IMR-90 (cell line): ENCODE results near the gene ZXDC. TPM values are rescaled to one million over a fixed set of nuclear protein-coding genes. Genes with fewer than 3 reads are reported as not detected.

ENCODE experiments used
- ATAC-seq: fragments of 200-7000 bp; cut with Tn5 transposase; 2 replicates; pipeline ENCODE4 v1.9.1; 2020; ENCODE audit warnings: low read depth, mild to moderate bottlenecking, moderate library complexity
- BruUV-seq: library from RNA; stranded (reverse); fragments of 400-500 nt; replicated peaks from 2 replicates; lab custom pipeline; 2021; lab: Mats Ljungman, UMichigan
- CTCF ChIA-PET: fragments of 300-600 bp; formaldehyde crosslinking; extraction: SDS; loops from one replicate; lab custom pipeline; 2021; ENCODE audit warnings: antibody characterized with exemption; lab: Yijun Ruan, JAX
- POLR2A ChIA-PET: fragments of 300-600 bp; sonication (Branson Sonifier 250); formaldehyde crosslinking; loops from one replicate; lab custom pipeline; 2022; ENCODE audit warnings: antibody characterized with exemption; ENCODE audit not compliant: unreplicated experiment; lab: Charles Lee
- DNase-seq: peaks from one replicate; pipeline ENCODE4 v3.0.0; 2013
- H2AFZ ChIP-seq: replicated peaks from 2 replicates; pipeline ENCODE3; 2013; ENCODE audit warnings: low read length, mild to moderate bottlenecking; ENCODE audit not compliant: poor library complexity
- H2AK5ac ChIP-seq: 2 replicates; pipeline ENCODE4 v1.6.1; 2013; ENCODE audit warnings: low read depth, low read length, inconsistent platforms
- H2AK9ac ChIP-seq: replicated peaks from 2 replicates; pipeline ENCODE3; 2013; ENCODE audit warnings: mild to moderate bottlenecking, low read depth, low read length, moderate library complexity; ENCODE audit not compliant: poor library complexity
- H2BK120ac ChIP-seq: 2 replicates; pipeline ENCODE4 v1.6.1; 2013; ENCODE audit warnings: low read depth, low read length, inconsistent platforms
- H2BK15ac ChIP-seq: 3 replicates; pipeline ENCODE4 v1.6.1; 2013; ENCODE audit warnings: low read depth, low read length, inconsistent platforms
- H2BK20ac ChIP-seq: 2 replicates; pipeline ENCODE4 v1.6.1; 2013; ENCODE audit warnings: low read depth, mild to moderate bottlenecking, inconsistent platforms, low read length, moderate library complexity
- H2BK5ac ChIP-seq: 2 replicates; pipeline ENCODE4 v1.6.1; 2013; ENCODE audit warnings: mild to moderate bottlenecking, low read depth, low read length, inconsistent platforms; ENCODE audit not compliant: poor library complexity, severe bottlenecking
- H3K14ac ChIP-seq: replicated peaks from 2 replicates; pipeline ENCODE4 v1.6.1; 2013; ENCODE audit warnings: low read depth, low read length, inconsistent platforms
- H3K18ac ChIP-seq: 2 replicates; pipeline ENCODE4 v1.6.1; 2013; ENCODE audit warnings: low read depth, low read length, control low read depth
- H3K23ac ChIP-seq: 2 replicates; pipeline ENCODE4 v1.6.1; 2013; ENCODE audit warnings: low read depth, low read length, inconsistent platforms
- H3K27ac ChIP-seq: 2 replicates; pipeline ENCODE4 v1.5.1; 2013; ENCODE audit warnings: mild to moderate bottlenecking, control low read depth, low read length; ENCODE audit not compliant: insufficient read depth
- H3K27me3 ChIP-seq: 2 replicates; pipeline ENCODE4 v1.6.1; 2013; ENCODE audit warnings: low read length; ENCODE audit not compliant: control insufficient read depth, insufficient read depth
- H3K36me3 ChIP-seq: 2 replicates; pipeline ENCODE4 v1.6.1; 2013; ENCODE audit warnings: low read length, mixed read lengths; ENCODE audit not compliant: control insufficient read depth, insufficient read depth
- H3K4ac ChIP-seq: 2 replicates; pipeline ENCODE4 v1.6.1; 2013; ENCODE audit warnings: low read depth, low read length, inconsistent platforms
- H3K4me1 ChIP-seq: 2 replicates; pipeline ENCODE4 v1.6.1; 2013; ENCODE audit warnings: low read length, mixed read lengths; ENCODE audit not compliant: control insufficient read depth, insufficient read depth
- H3K4me2 ChIP-seq: 2 replicates; pipeline ENCODE4 v1.6.1; 2013; ENCODE audit warnings: low read depth, mild to moderate bottlenecking, control low read depth, low read length, moderate library complexity
- H3K4me3 ChIP-seq: 2 replicates; pipeline ENCODE4 v1.5.1; 2013; ENCODE audit warnings: low read depth, mild to moderate bottlenecking, control low read depth, low read length, moderate library complexity; ENCODE audit not compliant: insufficient read depth
- H3K56ac ChIP-seq: 2 replicates; pipeline ENCODE4 v1.6.1; 2013; ENCODE audit warnings: low read length, inconsistent platforms; ENCODE audit not compliant: insufficient read depth; ENCODE audit errors: extremely low read depth
- H3K79me1 ChIP-seq, 2 experiments: 2 replicates each; pipeline ENCODE4 v1.6.1; 2013; ENCODE audit warnings: low read length in 2 of 2, inconsistent platforms in 1 of 2, low read depth in 1 of 2
- H3K9ac ChIP-seq: 2 replicates; pipeline ENCODE4 v1.6.1; 2013; ENCODE audit warnings: low read depth, low read length, control low read depth
- H3K9me1 ChIP-seq: 2 replicates; pipeline ENCODE4 v1.6.1; 2013; ENCODE audit warnings: low read length, inconsistent platforms; ENCODE audit not compliant: insufficient read depth
- H3K9me3 ChIP-seq: 2 replicates; pipeline ENCODE4 v1.6.1; 2013; ENCODE audit warnings: low read length; ENCODE audit not compliant: control insufficient read depth, insufficient read depth
- H4K20me1 ChIP-seq: 2 replicates; pipeline ENCODE4 v1.6.1; 2013; ENCODE audit warnings: low read length, inconsistent platforms; ENCODE audit not compliant: insufficient read depth
- H4K5ac ChIP-seq: 2 replicates; pipeline ENCODE4 v1.6.1; 2013; ENCODE audit warnings: mild to moderate bottlenecking, low read depth, low read length, control low read depth
- H4K8ac ChIP-seq, 2 experiments: 2 replicates each; pipeline ENCODE4 v1.6.1; 2013; ENCODE audit warnings: low read depth in 2 of 2, low read length in 2 of 2, control low read depth in 1 of 2, inconsistent platforms in 1 of 2
- H4K91ac ChIP-seq: 2 replicates; pipeline ENCODE4 v1.6.1; 2013; ENCODE audit warnings: low read depth, low read length, inconsistent platforms; ENCODE audit not compliant: insufficient read depth
- BHLHE40 ChIP-seq: fragments of 150-350 bp; IDR thresholded peaks from 2 replicates; pipeline ENCODE4 v1.6.1; 2016; ENCODE audit warnings: mild to moderate bottlenecking, low read depth, low read length
- CEBPB ChIP-seq: IDR thresholded peaks from 2 replicates; pipeline ENCODE4 v1.6.1; 2012; ENCODE audit warnings: low read depth, low read length, improper control_type of control experiment
- CHD1 ChIP-seq: IDR thresholded peaks from 2 replicates; pipeline ENCODE4 v1.6.1; 2012; ENCODE audit warnings: low read depth, low read length, improper control_type of control experiment
- CTCF ChIP-seq: conservative IDR thresholded peaks from 2 replicates; pipeline ENCODE4 v1.5.1; 2012; ENCODE audit warnings: mild to moderate bottlenecking, low read depth, low read length, improper control_type of control experiment
- ELK1 ChIP-seq: fragments of 150-350 bp; IDR thresholded peaks from 2 replicates; pipeline ENCODE4 v1.6.1; 2016; ENCODE audit warnings: low read depth, mild to moderate bottlenecking, low read length, moderate library complexity, borderline replicate concordance
- FOS ChIP-seq: fragments of 150-350 bp; IDR thresholded peaks from 2 replicates; pipeline ENCODE4 v1.6.1; 2016; ENCODE audit warnings: low read depth, low read length
- MAFK ChIP-seq: IDR thresholded peaks from 2 replicates; pipeline ENCODE4 v1.6.1; 2012; ENCODE audit warnings: low read depth, low read length, improper control_type of control experiment
- MAZ ChIP-seq: IDR thresholded peaks from 2 replicates; pipeline ENCODE4 v1.6.1; 2012; ENCODE audit warnings: low read depth, mild to moderate bottlenecking, low read length, improper control_type of control experiment, moderate library complexity, borderline replicate concordance
- MXI1 ChIP-seq: IDR thresholded peaks from 2 replicates; pipeline ENCODE4 v1.6.1; 2012; ENCODE audit warnings: low read depth, mild to moderate bottlenecking, low read length, moderate library complexity, borderline replicate concordance
- NFE2L2 ChIP-seq: fragments of 150-350 bp; IDR thresholded peaks from 2 replicates; pipeline ENCODE4 v1.6.1; 2016; ENCODE audit warnings: low read depth, mild to moderate bottlenecking, low read length
- POLR2A ChIP-seq: IDR thresholded peaks from 2 replicates; pipeline ENCODE4 v1.6.1; 2012; ENCODE audit warnings: mild to moderate bottlenecking, low read depth, low read length
- RAD21 ChIP-seq: IDR thresholded peaks from 2 replicates; pipeline ENCODE4 v1.6.1; 2012; ENCODE audit warnings: low read length, improper control_type of control experiment
- RCOR1 ChIP-seq: IDR thresholded peaks from 2 replicates; pipeline ENCODE4 v1.6.1; 2012; ENCODE audit warnings: mild to moderate bottlenecking, low read length, improper control_type of control experiment; ENCODE audit not compliant: insufficient replicate concordance
- RFX5 ChIP-seq: IDR thresholded peaks from 2 replicates; pipeline ENCODE4 v1.8.0; 2012; ENCODE audit warnings: low read depth, mild to moderate bottlenecking, low read length, moderate library complexity
- USF2 ChIP-seq: fragments of 150-350 bp; IDR thresholded peaks from 2 replicates; pipeline ENCODE4 v1.6.1; 2017; ENCODE audit warnings: mild to moderate bottlenecking, antibody characterized with exemption, low read length, low read depth
- WGBS, 2 experiments: methylation state at CpG; one replicate each; pipeline versions ENCODE4 v1.1.5 to v1.1.7; 2013; ENCODE audit warnings: missing lambda C conversion rate in 2 of 2; ENCODE audit not compliant: insufficient read length in 1 of 2; ENCODE audit errors: extremely low coverage in 2 of 2; 5-methylcytosine and 5-hydroxymethylcytosine counted together
- dilution Hi-C: fragments of 300-500 bp; cut with HindIII; formaldehyde crosslinking; loops from one replicate; pipeline ENCODE4 v1.14.3; 2018; ENCODE audit warnings: low sequenced_read_pairs; ENCODE audit not compliant: unreplicated experiment
- in situ Hi-C: fragments of 300-500 bp; cut with MboI; formaldehyde crosslinking; loops from 3 replicates; pipeline ENCODE4 v1.14.3; 2019; ENCODE audit warnings: low sequenced_read_pairs, inconsistent platforms, mixed read lengths
- intact Hi-C: fragments of 100-400 bp; cut with micrococcal nuclease; formaldehyde crosslinking; loops from 2 replicates; pipeline ENCODE4 v1.10.0; 2022
- polyA plus RNA-seq, 3 experiments: library from polyadenylated mRNA; depleted of rRNA; stranded (reverse); fragments of >200 nt; gene quantifications; 2 replicates each; pipeline ENCODE4 v1.2.3, GENCODE V29; 2012; ENCODE audit warnings: low replicate concordance in 1 of 3
- total RNA-seq: library from RNA; depleted of rRNA; stranded (reverse); fragments of >200 nt; gene quantifications from 2 replicates; pipeline ENCODE4 v1.2.3, GENCODE V29; 2012

The ZXDC gene
- total and polyA plus RNA-seq, 2 of the 4 experiments (the other 2 are of a cell fraction), result 11.5 to 14.3 TPM

- Histone ChIP-seq H3K36me3 (no peaks in the 10 kb centered on the region), H3K4me2 (no peak overlapping the region), H3K27ac (no peak overlapping the region), H3K27me3 (peaks cover 16% of the 10 kb centered on the region), H3K4me1 (no peaks in the 10 kb centered on the region; the same call in 1 of the 2 replicates), H2AFZ (no peak overlapping the region), H4K20me1 (no peaks in the 10 kb centered on the region), H4K91ac (no peak overlapping the region), H3K9me1 (no peaks in the 10 kb centered on the region), H2BK120ac (no peak overlapping the region), H2AK5ac (no peak overlapping the region), H3K56ac (no peak overlapping the region), H4K5ac (no peak overlapping the region), H2BK5ac (no peak overlapping the region), H3K4ac (no peak overlapping the region), H2AK9ac (no peak overlapping the region), H2BK15ac (no peak overlapping the region), H3K9ac (no peak overlapping the region), H3K23ac (no peak overlapping the region), H4K8ac (no peak overlapping the region), H3K79me1 (no peaks in the 10 kb centered on the region), H3K14ac (no peak overlapping the region), H3K9me3 (no peaks in the 10 kb centered on the region), H3K18ac (no peak overlapping the region), H3K4me3 (no peak overlapping the region), H2BK20ac (no peak overlapping the region)
- intact Hi-C loops (no loop called here), dilution Hi-C loops (no loop called here), in situ Hi-C loops (no loop called here)
- BruUV-seq, result no TSS peak
- DNase-seq, result no peak
- ChIA-PET POLR2A (no interaction called here), CTCF (no interaction called here)
- ATAC-seq, result no peak
- 78% methylated on average over 7 of the region's 22 CpGs; no CpG with 5 or more reads in 1 of the 2 experiments for WGBS, 2 experiments
- TF ChIP-seq CTCF, result no peak
- TF ChIP-seq RAD21, result no peak
- no peak for TF ChIP-seq POLR2A
- no peak for TF ChIP-seq CHD1
- no peak for TF ChIP-seq USF2
- TF ChIP-seq MXI1, result no peak
- TF ChIP-seq BHLHE40, result no peak
- TF ChIP-seq MAFK, result no peak
- TF ChIP-seq RFX5, result no peak
- no peak for TF ChIP-seq MAZ
- TF ChIP-seq FOS, result no peak
- TF ChIP-seq CEBPB, result no peak
- TF ChIP-seq ELK1, result no peak
- no peak for TF ChIP-seq NFE2L2
- TF ChIP-seq RCOR1, result no peak
Measured at GRCh38 chr3:126419886-126420786, 55.6 kb downstream of the ZXDC start.
